ENCODE measurements around the gene MRAS. TPM values are rescaled to one million over a fixed set of nuclear protein-coding genes. Genes with fewer than 3 reads are reported as not detected.

Gene MRAS
- total and polyA plus RNA-seq, 2 of the 8 experiments (the other 6 are each of a cell fraction or from before 2014, with no cell fraction given), result 10.6 to 16.2 TPM

DNA sequence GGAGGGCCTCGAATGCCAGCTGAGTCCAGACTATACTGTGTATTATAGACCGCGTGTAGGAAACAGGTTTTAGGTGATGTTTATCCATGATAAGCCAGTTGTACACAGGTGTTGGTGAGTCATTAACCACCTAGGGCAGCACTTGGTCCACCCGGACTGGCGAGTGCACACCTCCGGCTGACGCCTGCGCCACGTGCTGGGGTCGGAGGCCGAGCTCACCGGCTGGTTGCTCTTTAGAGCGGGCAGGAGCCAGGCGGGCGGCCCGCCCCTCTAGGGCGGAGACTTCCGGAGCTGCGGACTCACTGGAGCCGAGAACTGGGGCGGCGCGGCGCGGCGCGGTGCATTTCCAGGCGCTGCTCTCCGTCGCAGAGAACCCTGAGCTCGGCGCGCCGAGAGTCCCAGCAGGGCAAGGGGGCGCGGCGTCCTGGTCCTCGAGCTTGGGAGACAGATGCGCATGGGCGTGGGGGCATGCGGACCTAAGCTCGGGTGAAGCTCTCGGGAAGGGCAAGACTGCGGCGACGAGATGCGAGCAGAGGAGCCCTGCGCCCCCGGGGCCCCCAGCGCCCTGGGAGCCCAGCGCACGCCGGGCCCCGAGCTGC, 86.0 kb downstream of the MRAS start, which contains the start of gene ESYT3 (continued):
- TF ChIP-seq TEAD4 (IDR thresholded peaks at IDR 0.05; ENCODE audit: low read depth, low read length) (no peak), CTBP2 (IDR thresholded peaks at IDR 0.05; ENCODE audit: borderline replicate concordance, insufficient read depth, insufficient read length, low read length) (no peak)
